Hematopoietic multipotent progenitor cell treated with erythropoietin and hydrocortisone succinate and interleukin-3 and kit ligand, for 4 days (in vitro differentiated cells): Measurements from ENCODE around the gene MYLK4.
A peak's percentile ranks its signal among the peaks of the same experiment; 100 is the strongest.

Experiments used
- DNase-seq: peaks from one replicate; pipeline ENCODE4 v3.0.0-alpha.2; 2015

MYLK4 gene

GRCh38 chr6:2754393-2754792, 3.7 kb upstream of the MYLK4 start:
- DNase-seq, result no peak

GRCh38 chr6:2753743-2754142, 3.0 kb upstream of the MYLK4 start:
- DNase-seq, result no peak

GRCh38 chr6:2753110-2753489, 2.4 kb upstream of the MYLK4 start:
- peak; percentile 38 for DNase-seq

GRCh38 chr6:2752477-2753109, 1.9 kb upstream of the MYLK4 start:
- peak; percentile 87 for DNase-seq

GRCh38 chr6:2751871-2752270, 1.1 kb upstream of the MYLK4 start:
- peak; percentile 97 for DNase-seq

GRCh38 chr6:2749969-2750600, 637 bp downstream of the MYLK4 start:
- peak; percentile 94 for DNase-seq

GRCh38 chr6:2748183-2748582, 2.5 kb downstream of the MYLK4 start:
- DNase-seq, result peak; percentile 55

- DNase-seq, result no peak
Observed at GRCh38 chr6:2746557-2747061, 4.1 kb downstream of the MYLK4 start.

- no peak for DNase-seq
Observed at GRCh38 chr6:2745246-2745645, 5.5 kb downstream of the MYLK4 start.

GRCh38 chr6:2744778-2745177, 5.9 kb downstream of the MYLK4 start:
- DNase-seq, result no peak

- peak; percentile 44 for DNase-seq
Observed at GRCh38 chr6:2744209-2744771, 6.4 kb downstream of the MYLK4 start.

GRCh38 chr6:2743280-2744208, 7.2 kb downstream of the MYLK4 start:
- no peak for DNase-seq

GRCh38 chr6:2741756-2742155, 9.0 kb downstream of the MYLK4 start:
- DNase-seq, result no peak

GRCh38 chr6:2740581-2740980, 10.1 kb downstream of the MYLK4 start:
- DNase-seq, result no peak

GRCh38 chr6:2739335-2739734, 11.4 kb downstream of the MYLK4 start:
- DNase-seq, result peak; percentile 70

- DNase-seq, result peak; percentile 93
Observed at GRCh38 chr6:2738373-2738979, 12.2 kb downstream of the MYLK4 start.

- no peak for DNase-seq
Observed at GRCh38 chr6:2737885-2738284, 12.8 kb downstream of the MYLK4 start.

- no peak for DNase-seq
Observed at GRCh38 chr6:2734488-2735166, 16.1 kb downstream of the MYLK4 start.

GRCh38 chr6:2733736-2734480, 16.8 kb downstream of the MYLK4 start:
- DNase-seq, result peak; percentile 35

- peak; percentile 98 for DNase-seq
Observed at GRCh38 chr6:2733324-2733723, 17.4 kb downstream of the MYLK4 start.

GRCh38 chr6:2732503-2733089, 18.1 kb downstream of the MYLK4 start:
- DNase-seq, result no peak
